AG04449 (cell line): Measurements from ENCODE around the gene ZNF460.

Source experiments
- CTCF ChIA-PET: fragments of 350-600 bp; formaldehyde crosslinking; extraction: SDS; loops from one replicate; lab custom pipeline; 2021; ENCODE audit warnings: antibody characterized with exemption; lab: Yijun Ruan, JAX
- POLR2A ChIA-PET: fragments of 400-600, 350-600 bp; formaldehyde crosslinking; extraction: SDS; loops from one replicate; lab custom pipeline; 2020; ENCODE audit warnings: antibody characterized with exemption, inconsistent platforms; lab: Yijun Ruan, JAX
- DNase-seq: peaks from one replicate; pipeline ENCODE4 v3.0.0-alpha.2; 2010; ENCODE audit warnings: low read depth, low spot score
- H3K4me3 ChIP-seq: 2 replicates; pipeline ENCODE4 v1.5.1; 2011; ENCODE audit warnings: low read depth, mild to moderate bottlenecking, control low read depth, low read length
- TF ChIP-seq, protein P1 (sequence below): IDR thresholded peaks from one replicate; pipeline ENCODE4 v1.5.1; 2011; ENCODE audit warnings: mild to moderate bottlenecking, moderate library complexity, low read length, control low read depth, inconsistent platforms; ENCODE audit not compliant: insufficient read depth; ENCODE audit errors: missing control alignments

Gene ZNF460

DNA sequence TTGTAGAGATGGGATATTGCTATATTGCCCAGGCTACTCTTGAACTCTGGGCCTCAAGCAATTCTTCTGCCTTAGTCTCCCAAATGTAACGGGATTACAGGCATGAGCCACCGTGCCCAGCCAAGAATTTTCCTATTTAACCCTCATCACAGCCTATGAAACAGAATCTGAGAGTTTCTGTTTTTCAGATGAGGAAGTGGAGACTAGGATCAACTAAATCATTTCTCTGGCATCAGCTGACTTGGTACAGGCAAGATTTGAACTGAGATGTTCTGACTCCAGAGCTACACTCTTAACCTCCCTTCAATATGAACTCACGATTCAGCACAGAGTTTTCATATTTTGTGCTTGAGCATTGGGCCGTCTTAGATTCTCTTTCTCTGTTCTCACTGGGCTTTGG lies 8.1 kb downstream of the ZNF460 start:
- DNase-seq, result no peak
- TF ChIP-seq, protein P1, sequence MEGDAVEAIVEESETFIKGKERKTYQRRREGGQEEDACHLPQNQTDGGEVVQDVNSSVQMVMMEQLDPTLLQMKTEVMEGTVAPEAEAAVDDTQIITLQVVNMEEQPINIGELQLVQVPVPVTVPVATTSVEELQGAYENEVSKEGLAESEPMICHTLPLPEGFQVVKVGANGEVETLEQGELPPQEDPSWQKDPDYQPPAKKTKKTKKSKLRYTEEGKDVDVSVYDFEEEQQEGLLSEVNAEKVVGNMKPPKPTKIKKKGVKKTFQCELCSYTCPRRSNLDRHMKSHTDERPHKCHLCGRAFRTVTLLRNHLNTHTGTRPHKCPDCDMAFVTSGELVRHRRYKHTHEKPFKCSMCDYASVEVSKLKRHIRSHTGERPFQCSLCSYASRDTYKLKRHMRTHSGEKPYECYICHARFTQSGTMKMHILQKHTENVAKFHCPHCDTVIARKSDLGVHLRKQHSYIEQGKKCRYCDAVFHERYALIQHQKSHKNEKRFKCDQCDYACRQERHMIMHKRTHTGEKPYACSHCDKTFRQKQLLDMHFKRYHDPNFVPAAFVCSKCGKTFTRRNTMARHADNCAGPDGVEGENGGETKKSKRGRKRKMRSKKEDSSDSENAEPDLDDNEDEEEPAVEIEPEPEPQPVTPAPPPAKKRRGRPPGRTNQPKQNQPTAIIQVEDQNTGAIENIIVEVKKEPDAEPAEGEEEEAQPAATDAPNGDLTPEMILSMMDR, result no peak
- ChIA-PET POLR2A (no interaction called here), CTCF (no interaction called here)
- no peak overlapping the region for H3K4me3 ChIP-seq

DNA sequence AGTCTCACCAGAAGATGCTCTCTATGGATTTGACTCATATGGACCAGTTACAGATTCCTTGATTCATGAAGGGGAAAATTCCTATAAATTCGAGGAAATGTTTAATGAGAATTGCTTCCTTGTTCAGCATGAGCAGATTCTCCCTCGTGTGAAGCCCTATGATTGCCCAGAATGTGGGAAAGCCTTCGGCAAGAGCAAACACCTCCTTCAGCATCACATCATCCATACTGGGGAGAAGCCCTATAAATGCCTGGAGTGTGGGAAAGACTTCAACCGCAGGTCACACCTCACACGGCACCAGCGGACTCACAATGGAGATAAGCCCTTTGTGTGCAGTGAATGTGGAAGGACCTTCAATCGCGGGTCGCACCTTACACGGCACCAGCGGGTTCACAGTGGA lies 10.7 kb downstream of the ZNF460 start:
- no peak overlapping the region for H3K4me3 ChIP-seq
- CTCF ChIA-PET, result no interaction called here
- no peak for DNase-seq
- TF ChIP-seq, protein P1, result no peak
- POLR2A ChIA-PET, result no interaction called here

DNA sequence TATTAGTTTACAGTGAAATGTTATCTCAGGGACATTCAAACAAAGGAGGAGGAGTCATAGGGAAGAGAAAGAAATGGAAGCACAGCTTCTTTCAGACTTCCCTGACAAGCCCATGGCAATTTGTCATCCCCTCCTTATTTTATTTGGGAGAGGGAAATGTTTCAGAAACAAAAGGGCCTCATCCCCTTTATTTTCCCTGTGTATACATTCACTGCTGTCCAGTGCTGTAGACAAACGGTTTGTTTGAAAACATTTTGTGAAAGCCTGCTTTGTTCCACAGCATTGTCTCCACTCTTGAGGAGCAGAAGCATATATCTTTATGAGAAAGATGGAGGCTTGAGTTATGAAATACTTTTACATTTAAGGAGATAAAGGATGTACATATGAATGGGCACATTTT lies 12.3 kb downstream of the ZNF460 start:
- ChIA-PET CTCF (interaction anchor here (1.3 kb wide), 1 partner anchor 11 kb away, joined by 3 read pairs; no protein-coding TSS in a partner anchor), POLR2A (no interaction called here)
- H3K4me3 ChIP-seq, result no peak overlapping the region
- TF ChIP-seq, protein P1, result no peak
- DNase-seq, result no peak

DNA sequence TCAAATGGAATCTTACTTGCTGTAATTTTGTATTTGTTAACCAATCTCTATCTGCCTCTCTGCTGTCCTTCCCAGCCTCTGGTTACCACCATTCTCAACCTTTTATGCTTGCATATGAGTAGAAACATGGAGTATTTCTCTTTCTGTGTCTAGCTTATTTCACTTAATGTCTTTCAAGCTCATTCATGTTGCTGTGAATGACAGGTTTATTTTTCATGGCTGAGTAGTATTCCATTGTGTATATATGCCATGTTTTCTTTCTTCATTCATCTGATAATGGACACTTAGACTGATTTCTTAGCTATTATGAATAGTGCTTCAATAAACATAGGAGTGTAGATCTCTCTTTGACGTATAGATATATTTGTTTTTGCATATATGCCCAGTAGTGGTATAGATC lies 13.4 kb downstream of the ZNF460 start:
- CTCF ChIA-PET, result interaction anchor here (0.8 to 1.3 kb wide), 2 partner anchors 9 to 12 kb away, joined by 3 to 4 read pairs; no protein-coding TSS in a partner anchor
- POLR2A ChIA-PET, result no interaction called here
- no peak overlapping the region for H3K4me3 ChIP-seq
- no peak for DNase-seq
- TF ChIP-seq, protein P1, result no peak

DNA sequence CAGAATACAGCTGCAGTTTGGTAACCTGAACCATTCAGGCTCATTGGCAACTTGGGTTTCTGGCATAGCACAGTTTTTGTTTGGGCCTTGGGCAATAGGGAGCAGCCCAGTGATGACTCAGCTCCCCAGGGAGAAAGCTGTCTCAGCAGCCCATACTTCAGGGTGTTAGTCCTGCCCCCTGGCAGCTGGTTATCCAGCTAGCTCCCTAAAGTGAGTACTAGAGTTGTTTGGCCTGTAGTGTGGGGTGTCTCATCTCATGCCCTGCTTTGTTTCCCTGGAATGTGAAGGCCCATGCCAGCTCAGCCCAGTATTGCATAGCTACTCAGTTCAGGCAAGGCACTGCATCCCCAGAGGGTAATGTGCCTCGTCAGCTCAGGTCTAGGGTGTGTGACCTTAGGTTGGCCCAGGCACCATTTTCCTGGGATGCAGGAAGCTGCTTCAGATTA lies 21.8 kb downstream of the ZNF460 start:
- ChIA-PET POLR2A (interaction anchor here (0.9 to 1.5 kb wide), 6 partner anchors 8 to 52 kb away, joined by 3 to 7 read pairs (median 4); partner anchors contain the start of gene ZNF543), CTCF (interaction anchor here (1.2 to 1.7 kb wide), 6 partner anchors 9 to 20 kb away, joined by 3 to 7 read pairs (median 4); no protein-coding TSS in a partner anchor)
- TF ChIP-seq, protein P1, result no peak
- no peak overlapping the region for H3K4me3 ChIP-seq
- DNase-seq, result peak; percentile 85

DNA sequence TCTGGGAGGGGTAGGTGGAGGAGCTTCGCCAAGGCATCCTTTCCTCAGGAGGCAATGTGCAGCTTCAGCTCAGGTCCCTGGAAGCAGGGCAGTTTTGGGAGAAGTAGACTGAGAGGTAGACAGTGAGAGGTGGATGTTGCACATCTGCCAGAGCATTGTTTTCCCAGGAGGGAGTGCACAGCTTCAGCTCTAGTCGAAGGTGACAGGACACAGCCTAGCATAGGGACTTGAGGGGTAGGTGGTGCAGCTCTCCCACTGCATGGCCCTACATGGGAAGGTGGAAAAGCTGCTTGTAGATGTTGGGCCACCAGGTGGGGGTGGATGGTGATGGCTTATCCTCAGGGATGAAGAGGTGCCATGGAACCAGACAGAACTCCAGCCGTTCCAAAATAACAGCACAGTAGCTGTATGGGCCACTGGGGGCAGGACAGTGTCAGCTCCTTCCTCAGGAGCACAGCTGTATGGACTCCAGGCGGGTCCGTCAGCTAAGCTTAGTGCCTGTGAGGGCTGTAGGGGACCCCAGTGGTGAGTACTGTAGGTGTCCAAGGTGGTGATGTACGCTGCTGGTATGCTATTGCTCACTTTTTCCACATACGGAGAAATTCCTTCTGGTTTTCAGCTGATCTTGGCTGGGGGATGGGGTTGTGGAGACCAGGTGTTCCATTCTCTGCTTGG lies 22.6 kb downstream of the ZNF460 start:
- H3K4me3 ChIP-seq, result no peak overlapping the region
- TF ChIP-seq, protein P1, result no peak
- no peak for DNase-seq
- CTCF ChIA-PET, result interaction anchor here (1.2 to 1.7 kb wide), 5 partner anchors 9 to 21 kb away, joined by 3 to 7 read pairs (median 4); no protein-coding TSS in a partner anchor
- POLR2A ChIA-PET, result interaction anchor here (0.9 to 1.5 kb wide), 4 partner anchors 8 to 24 kb away, joined by 3 to 7 read pairs (median 6); partner anchors contain the start of gene ZNF543
